Left kidney (tissue), 8 donors: ENCODE results near the gene TGIF1. TPM values are rescaled to one million over a fixed set of nuclear protein-coding genes. Genes with fewer than 3 reads are reported as not detected.
"Not testable (repeated sequence)": the region's sequence is repeated elsewhere in the genome, so short reads cannot be mapped to it uniquely, and the experiment has no call there.

ENCODE experiments used
- DNase-seq: peaks from one replicate; pipeline ENCODE4 v3.0.0-alpha.2; 2013
- long read RNA-seq, 8 donors: transcript quantifications; one replicate each; lab custom pipeline, GENCODE V29; 2026
- polyA plus RNA-seq: library from polyadenylated mRNA; unstranded; fragments of 120-200 nt; gene quantifications from one replicate; pipeline ENCODE4 v1.2.1, GENCODE V29; 2013; ENCODE audit not compliant: insufficient read length

Gene TGIF1
- polyA plus RNA-seq: 81.9 TPM
- long read RNA-seq, donor 1, transcript TGIF1-223 (3 exons, 3,030 nt): minor isoform, 6 of 32 reads
- long read RNA-seq, donor 1, transcript TGIF1-202 (3 exons, 2,076 nt): major isoform, 16 of 32 reads
- long read RNA-seq, donor 1, partial matches to known transcripts: 0 of 32 reads
- long read RNA-seq, donor 1, other reads (novel, unspliced or antisense): 0 of 32 reads
- long read RNA-seq, donor 2, transcript TGIF1-202 (3 exons, 2,076 nt): major isoform, 17 of 119 reads
- long read RNA-seq, donor 2, partial matches to known transcripts: 90 of 119 reads
- long read RNA-seq, donor 2, other reads (novel, unspliced or antisense): 0 of 119 reads
- long read RNA-seq, donor 3, transcript TGIF1-202 (3 exons, 2,076 nt): major isoform, 19 of 81 reads
- long read RNA-seq, donor 3, transcript TGIF1-208 (2 exons, 2,214 nt): minor isoform, 5 of 81 reads
- long read RNA-seq, donor 3, partial matches to known transcripts: 50 of 81 reads
- long read RNA-seq, donor 3, other reads (novel, unspliced or antisense): 0 of 81 reads
- long read RNA-seq, donor 4, partial matches to known transcripts: 0 of 4 reads
- long read RNA-seq, donor 4, other reads (novel, unspliced or antisense): 0 of 4 reads
- long read RNA-seq, donor 5, transcript TGIF1-202 (3 exons, 2,076 nt): major isoform, 31 of 47 reads
- long read RNA-seq, donor 5, partial matches to known transcripts: 0 of 47 reads
- long read RNA-seq, donor 5, other reads (novel, unspliced or antisense): 0 of 47 reads
- long read RNA-seq, donor 6, transcript TGIF1-202 (3 exons, 2,076 nt): major isoform, 16 of 24 reads
- long read RNA-seq, donor 6, partial matches to known transcripts: 0 of 24 reads
- long read RNA-seq, donor 6, other reads (novel, unspliced or antisense): 0 of 24 reads
- long read RNA-seq, donor 7, transcript TGIF1-202 (3 exons, 2,076 nt): major isoform, 24 of 126 reads
- long read RNA-seq, donor 7, partial matches to known transcripts: 88 of 126 reads
- long read RNA-seq, donor 7, other reads (novel, unspliced or antisense): 0 of 126 reads
- long read RNA-seq, donor 8, transcript TGIF1-202 (3 exons, 2,076 nt): major isoform, 14 of 18 reads
- long read RNA-seq, donor 8, partial matches to known transcripts: 0 of 18 reads
- long read RNA-seq, donor 8, other reads (novel, unspliced or antisense): 0 of 18 reads

DNA sequence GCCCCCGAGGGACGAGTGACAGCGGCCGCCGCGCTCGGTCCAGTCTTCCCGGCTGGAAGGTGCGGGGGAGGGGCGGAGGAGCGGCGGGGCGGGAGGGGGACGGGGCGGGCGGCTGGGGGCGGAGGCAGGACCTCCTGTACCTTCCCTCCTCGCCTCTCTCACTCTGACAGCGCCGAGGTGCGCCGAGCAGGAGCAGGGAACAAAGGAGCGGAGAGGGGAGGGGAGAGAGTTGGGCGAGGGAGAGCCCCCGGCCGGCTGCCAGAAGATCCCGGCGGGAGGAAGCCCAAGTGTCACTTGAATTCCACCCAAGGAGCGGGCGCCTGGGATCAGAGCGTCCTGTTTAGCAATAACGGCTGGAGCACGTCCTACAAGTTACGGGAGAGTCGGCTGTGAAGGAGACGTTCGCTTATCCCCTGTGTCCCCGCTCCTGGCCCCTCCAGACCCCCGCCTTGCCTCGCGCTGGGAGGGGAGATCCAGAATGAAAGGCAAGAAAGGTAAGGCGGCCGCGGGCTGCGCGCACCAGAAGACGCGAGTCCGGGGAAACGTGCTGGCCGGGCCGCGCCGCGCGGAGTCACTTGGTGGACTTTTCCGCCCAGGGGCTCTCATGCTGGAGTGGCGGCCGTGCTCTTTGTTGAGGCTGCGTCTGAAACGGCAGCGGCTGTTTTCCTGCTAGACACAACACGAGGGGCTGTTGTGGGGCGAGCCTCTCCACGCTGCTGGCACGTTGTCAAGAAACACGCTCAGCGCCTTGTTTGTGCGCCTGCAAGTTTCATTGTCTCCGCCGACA, at the start of gene TGIF1:
Gene TGIF1 (plus strand): TSS at position 161 of the 787 bp plus-strand sequence. CDS start 318 bp downstream, at position 479.
- DNase-seq: peak; percentile 81

- DNase-seq: no peak
These were observed 49.2 kb upstream of the TGIF1 start for GRCh38 chr18:3400567-3401296.

- no peak for DNase-seq
These were observed 48.0 kb upstream of the TGIF1 start for GRCh38 chr18:3401669-3402620.

GRCh38 chr18:3402982-3403451, 47.0 kb upstream of the TGIF1 start:
- no peak for DNase-seq

GRCh38 chr18:3405713-3406112, 44.3 kb upstream of the TGIF1 start:
- no peak for DNase-seq

GRCh38 chr18:3408107-3408506, 41.9 kb upstream of the TGIF1 start:
- no peak for DNase-seq

DNA sequence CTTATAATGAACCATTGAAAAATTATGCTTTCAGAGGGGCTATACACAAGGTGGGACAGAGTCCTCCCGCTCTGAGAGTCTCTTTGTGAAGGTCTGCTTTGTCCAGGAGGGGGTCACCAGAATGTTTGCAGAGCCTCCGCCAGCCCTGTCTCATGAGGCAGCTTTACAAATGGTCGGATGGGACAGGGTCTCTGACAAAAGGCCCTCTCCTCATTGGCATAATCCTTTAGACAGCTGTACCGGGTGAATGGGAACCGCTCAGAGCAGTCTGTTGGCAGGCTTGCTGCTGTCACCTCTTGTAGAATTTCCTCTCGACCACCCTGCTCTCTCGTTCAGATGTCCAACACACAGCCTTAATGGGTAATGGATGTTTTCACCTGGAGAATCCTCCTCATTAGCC, 40.2 kb upstream of the TGIF1 start:
- no peak for DNase-seq

DNA sequence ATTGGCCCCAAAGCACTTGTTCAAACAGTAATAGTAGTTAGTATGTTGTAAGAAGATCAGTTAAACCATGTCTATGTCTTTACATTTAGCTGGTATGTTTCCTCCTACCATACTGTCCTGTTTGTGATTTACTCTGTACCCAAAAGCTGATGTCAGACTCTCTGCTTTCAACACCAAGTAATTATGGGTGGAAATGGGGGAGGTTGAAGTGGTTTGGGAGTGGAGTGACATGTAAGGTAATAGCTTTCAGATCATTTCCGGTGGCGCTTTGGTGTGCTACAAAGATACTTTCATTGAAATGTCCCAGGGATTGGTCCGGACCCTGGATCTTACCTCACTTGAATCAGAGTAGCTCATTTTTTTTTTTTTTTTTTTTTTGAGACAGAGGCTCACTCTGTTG, 39.7 kb upstream of the TGIF1 start:
- no peak for DNase-seq

DNA sequence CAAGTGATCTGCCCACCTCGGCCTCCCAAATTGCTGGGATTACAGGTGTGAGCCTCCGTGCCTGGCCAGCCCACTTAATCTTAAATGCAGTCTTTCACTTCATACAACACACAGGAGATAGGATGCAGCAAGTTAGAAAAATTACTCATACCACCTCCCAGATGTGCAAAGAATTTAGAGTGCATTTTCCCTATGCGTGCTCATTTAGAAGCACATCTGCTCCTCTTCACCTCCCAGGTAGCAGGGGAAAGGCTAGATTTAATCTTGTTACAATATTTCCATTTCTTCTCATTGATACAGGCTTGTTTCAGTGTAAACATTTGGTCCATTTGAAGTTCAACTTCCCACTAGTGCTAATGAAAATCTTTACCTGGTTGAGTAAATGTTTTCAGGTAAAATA, 39.1 kb upstream of the TGIF1 start:
- DNase-seq: not testable (repeated sequence)

DNA sequence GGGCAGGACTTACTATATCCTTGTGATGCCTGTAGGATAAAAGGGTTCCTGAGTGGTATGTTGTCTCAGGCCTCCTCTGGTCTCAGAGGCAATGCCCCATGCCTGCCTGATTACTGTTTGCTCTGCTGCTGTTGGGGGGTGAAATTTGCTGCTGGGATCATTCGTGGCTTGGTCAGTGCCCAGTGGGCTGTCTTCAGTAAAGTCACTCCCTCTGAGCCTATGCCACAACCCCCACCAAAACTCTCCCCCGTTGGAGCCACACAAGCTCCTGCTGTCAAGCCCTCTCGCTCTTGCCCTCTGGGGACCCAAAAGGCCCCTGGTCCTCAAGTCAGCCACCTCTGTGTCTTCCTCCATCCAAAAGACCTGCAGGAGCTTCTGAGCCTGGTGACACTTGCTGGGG, 38.6 kb upstream of the TGIF1 start:
- DNase-seq: no peak

GRCh38 chr18:3411854-3412268, 38.1 kb upstream of the TGIF1 start:
- DNase-seq: no peak

- DNase-seq: not testable (repeated sequence)
These were observed 37.4 kb upstream of the TGIF1 start for GRCh38 chr18:3412528-3412927.

- DNase-seq: no peak
These were observed 34.9 kb upstream of the TGIF1 start for GRCh38 chr18:3415110-3415509.

- DNase-seq: no peak
These were observed 31.9 kb upstream of the TGIF1 start for GRCh38 chr18:3418083-3418482.

DNA sequence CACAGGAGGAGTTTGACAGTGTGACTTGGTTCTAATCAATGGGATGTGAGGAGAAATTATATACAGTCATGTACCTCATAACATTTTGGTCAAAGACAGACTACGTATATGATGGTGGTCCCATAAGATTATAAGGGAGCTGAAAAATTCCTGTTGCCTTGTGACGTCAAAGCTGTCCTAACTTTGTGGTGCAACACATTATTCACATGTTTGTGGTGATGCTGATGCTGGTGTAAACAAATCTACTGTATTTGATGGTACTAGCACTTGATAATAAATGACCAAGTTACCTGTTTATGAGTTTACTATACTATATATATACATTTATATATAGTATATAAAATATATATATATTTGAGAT, 29.1 kb upstream of the TGIF1 start:
- no peak for DNase-seq

- no peak for DNase-seq
These were observed 27.1 kb upstream of the TGIF1 start for GRCh38 chr18:3422905-3423304.

- DNase-seq: no peak
These were observed 25.6 kb upstream of the TGIF1 start for GRCh38 chr18:3424280-3424890.

DNA sequence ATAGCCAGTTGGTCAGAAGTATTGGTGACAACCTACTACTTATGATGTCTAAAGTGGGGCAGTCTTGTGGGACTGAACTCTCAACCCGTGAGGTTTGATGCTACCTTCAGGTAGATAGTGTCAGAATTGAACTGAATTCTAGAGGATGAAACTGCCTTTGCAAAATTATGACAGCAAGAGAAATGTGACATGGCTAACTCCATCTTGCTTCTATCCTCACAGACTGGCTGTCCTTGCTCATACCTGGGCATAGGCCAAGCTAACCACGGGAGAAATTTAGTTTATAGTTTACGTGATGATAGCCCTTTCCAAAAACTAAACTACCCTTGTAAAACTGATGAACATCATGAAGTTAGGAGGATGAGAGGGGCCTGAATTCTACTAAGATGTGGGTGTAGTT, 24.9 kb upstream of the TGIF1 start:
- no peak for DNase-seq

DNA sequence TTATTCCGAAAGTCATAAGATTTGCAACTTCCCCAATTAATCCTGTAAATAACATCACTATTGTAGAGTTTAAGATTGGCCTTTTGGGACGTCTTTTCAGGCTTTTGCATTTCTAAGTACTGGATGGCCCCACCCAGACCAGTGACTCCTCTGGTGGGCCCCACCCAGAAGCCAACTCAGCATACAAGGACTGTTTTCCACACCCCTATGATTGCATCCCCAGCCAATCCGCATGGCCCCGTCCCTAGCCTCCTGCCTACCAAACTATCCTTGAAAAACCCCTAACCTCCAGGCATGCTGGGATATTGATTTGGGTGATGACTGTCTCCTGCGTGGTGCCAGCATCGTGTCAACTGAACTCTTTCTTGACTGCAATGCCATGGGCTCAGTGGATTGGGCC, 24.5 kb upstream of the TGIF1 start:
- no peak for DNase-seq
